HG03103 (cell line): ENCODE results near the gene STMP1.
"Not testable (repeated sequence)": the region's sequence is repeated elsewhere in the genome, so short reads cannot be mapped to it uniquely, and the experiment has no call there.

Experiments
- ATAC-seq: cut with Tn5 transposase; IDR thresholded peaks from one replicate; pipeline ENCODE4 v1.9.1; 2021; ENCODE audit warnings: low read depth; ENCODE audit not compliant: unreplicated experiment

STMP1 gene

DNA sequence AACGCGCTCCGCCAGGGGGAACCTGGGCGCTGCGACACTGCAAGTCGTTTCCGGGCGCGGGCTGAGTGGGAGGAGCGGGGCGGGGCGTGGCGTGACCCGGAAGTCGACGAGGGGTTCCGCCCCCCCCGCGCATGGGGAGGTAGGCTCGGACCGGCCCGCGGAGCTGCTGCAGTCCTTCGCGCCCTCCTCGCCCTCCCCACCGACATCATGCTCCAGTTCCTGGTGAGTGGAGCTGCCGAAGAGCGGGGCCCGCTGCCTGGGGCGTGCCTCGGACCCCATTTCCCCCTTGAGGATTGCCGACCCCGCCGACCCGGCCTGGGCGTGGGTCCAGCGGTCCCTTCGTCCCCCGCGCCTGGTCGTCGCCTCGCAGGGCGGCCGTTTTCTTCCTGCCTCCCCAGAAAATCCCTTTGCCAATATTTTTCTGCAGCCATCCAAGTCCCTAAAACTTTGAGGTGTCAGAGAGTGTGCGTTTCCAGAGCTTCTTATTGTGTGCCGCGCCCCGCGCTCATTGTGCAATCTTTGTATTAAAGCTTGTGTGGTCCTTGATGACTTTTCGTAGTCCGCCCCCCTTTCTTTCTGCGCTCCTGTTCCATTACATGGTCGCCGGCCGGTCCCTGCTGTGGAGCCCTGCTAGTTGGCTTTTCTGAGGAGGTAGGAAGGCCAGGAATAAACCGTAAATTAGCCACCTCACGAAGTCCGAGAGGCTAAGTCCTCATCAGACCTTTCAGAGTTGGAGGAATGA, at the start of gene STMP1:
TSS of gene STMP1 (plus strand) at position 142 of the 742 bp plus-strand sequence.
- ATAC-seq: peak; percentile 91

DNA sequence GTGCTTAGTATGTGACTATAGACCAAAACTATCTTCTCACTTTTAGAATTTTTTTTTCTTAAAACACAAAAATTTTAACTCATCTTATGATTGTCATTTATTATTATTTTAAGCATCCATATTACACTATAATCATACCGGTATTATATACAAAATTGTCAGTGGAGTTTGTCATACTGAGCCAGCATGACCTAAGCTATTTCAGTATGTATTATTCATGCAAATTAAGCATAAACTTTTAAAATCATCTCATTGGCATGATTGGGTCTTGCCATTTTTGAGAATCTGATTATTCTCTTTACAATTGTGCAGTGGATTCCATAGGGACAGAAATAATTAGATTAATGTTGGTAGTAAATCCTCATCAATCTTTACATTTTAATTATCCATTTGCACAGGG, 46.2 kb upstream of the STMP1 start:
- no peak for ATAC-seq

DNA sequence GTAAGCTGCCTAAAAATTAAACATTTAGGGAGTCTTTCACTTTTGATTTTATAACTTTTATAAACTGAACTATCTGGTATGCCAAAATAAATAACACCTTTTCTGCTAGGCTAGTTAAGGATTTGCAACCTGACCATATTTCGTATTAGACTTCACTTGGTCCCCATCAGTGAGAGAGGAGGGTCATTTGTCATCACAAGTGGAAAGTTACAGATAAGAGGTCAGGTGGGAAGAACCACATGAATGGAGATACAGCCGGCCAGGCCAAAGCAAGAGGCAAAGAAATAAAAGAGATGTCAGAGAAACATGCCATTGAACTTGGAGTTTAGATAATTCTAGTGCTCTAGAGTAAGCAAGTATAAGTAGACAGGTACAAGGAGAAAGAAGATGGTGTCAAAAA, 44.5 kb upstream of the STMP1 start:
- ATAC-seq: no peak

DNA sequence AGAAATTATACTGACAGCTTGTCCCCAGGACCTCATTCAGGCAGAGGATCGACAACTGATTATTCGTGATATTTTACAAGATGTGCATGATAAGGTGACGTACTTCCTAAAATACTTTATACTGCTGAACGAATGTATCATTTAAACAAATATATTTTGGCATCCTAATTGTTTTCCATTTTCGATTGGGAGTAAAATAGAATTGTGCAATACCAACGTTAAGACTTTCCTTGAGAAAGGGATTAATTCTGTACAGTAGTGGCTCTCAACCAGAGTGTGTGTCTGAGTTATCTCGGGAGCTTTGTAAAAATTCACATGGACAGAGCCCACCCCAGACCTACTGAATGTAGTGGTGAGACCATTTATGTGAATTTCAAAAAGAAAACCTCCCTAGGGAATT, 43.8 kb upstream of the STMP1 start:
- ATAC-seq: no peak

DNA sequence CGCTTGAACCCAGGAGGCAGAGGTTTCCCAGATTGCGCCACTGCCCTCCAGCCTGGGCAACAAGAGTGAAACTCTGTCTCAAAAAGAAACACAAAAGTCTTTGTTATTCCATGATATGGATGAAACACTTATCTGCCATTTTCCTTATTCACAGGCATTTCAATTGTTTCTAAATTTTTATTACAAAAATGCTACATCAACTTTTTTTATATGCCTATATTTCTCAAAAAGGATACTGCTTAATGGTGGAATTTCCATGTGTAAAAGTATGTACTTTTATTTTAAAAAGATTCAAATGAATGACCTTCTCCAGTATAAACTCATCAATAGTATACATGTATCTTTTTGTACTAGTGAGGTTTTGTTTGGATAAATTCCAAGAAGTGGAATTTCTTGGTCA, 41.9 kb upstream of the STMP1 start:
- no peak for ATAC-seq

DNA sequence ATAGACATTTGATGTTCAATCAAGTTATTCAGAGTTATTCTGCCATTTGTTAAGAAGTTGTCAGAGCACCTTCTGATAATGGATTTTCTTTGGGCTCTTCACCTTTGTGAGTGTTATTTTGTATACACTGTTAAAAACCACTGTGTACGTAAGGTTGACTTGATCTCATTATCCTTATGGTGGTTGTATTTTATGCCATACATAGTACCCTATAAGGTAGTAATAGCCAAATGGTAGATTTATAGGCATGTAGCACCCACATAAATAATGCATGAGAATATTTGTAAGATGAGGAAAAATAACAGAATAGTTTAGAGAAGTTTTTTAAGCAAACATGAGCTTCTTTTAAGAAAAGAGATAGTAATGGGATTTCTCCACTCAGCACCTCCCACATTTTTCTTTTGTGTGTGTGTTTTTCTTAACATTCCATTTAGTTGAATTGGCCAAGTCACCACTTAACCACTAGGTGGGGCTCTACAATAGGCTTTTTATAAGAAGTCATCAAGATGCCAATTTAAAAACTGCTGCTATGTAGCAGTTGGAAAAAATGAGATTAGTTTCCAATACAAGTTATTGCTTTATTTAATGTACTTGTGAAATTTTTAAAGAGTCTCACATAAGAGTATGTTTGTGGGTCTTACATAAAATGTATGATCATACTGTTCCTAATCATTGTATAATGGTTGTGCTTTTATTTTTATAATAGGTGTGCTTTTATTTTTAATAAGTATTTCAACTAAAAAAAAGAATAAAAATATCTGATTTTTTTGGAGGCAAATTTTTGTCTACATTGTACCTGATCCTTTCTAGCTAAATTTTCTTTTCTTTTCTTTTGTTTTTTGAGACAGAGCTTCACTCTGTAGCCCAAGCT, 41.1 kb upstream of the STMP1 start:
- no peak for ATAC-seq

DNA sequence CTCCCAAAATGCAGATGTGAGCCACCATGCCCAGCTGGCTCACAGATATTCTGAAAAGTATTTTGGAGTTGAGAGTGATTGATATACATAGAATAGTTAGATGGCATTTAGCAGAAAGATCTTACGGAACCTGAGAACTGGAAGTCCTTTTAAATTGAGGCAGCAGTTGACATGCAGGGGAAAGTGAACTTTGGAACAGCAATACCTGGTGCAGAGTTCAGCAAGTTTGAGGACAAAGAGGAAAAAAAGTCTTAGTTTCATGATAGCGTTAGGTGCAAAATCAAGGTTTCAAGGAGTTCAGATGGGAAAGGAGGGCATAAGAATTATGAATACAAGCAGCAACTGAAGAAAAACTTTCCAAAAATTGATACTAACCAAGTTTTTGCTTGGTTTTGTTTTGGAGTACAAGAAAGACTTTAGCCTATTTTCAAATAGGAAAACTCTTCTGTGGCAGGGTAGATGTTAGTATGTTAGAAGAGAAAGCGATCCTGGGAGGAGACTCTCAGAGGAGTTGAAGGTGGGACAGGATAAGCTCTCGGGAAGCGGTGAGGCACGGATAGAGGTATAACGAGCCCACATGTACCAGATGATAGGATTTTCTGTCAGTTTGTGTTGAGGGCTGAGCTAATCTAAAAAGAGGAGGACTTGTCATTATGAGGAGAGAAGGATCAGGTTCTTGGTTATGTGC, 28.0 kb upstream of the STMP1 start:
- no peak for ATAC-seq

DNA sequence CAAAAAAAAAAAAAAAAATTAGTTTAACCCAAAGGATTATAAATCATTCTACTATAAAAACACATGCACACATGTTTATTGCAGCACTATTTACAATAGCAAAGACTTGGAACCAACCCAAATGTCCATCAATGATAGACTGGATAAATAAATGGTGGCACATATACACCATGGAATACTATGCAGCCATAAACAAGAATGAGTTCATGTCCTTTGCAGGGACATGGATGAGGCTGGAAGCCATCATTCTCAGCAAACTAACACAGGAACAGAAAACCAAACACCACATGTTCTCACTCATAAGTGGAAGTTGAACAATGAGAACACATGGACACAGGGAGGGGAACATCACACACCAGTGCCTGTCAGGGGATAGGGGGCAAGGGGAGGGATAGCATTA, 22.6 kb upstream of the STMP1 start:
- not testable (repeated sequence) for ATAC-seq

DNA sequence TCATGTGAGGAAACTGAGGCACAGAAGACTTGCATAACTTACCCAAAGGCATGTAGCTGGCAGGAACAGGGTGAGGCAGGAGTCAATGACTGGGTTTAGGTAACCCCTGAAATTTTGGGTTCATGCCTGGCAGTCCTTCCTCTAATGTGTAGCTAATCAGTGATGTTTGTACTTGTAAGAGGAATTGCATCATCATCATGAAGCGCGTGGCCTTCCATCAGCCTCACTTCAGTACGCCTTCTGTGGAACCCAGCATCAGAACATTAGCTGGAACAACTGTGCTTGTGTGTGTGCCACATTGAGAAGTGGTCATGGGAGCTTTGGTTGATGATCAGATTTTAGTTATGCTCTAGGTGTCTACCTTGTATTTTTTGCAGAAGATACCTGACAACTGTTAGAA, 18.2 kb upstream of the STMP1 start:
- ATAC-seq: no peak

DNA sequence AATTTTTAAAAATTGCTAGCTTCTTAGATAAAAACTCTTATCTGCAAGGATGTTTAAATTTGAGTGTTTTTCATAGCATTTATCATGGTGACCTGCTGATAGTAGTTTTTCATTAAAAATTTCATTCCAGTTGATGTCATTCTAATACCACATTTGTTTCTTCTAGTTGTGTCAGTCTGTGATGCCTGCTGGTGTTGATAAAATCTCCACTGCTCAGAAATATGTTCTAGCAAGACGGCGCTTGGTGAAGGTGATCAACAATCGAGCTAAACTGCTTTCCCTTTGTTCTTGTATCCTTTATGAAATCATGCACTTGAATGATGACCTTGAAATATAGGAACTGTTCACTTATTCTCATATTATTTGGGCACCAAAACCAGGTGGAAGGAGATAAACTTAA, 17.6 kb upstream of the STMP1 start:
- ATAC-seq: no peak

DNA sequence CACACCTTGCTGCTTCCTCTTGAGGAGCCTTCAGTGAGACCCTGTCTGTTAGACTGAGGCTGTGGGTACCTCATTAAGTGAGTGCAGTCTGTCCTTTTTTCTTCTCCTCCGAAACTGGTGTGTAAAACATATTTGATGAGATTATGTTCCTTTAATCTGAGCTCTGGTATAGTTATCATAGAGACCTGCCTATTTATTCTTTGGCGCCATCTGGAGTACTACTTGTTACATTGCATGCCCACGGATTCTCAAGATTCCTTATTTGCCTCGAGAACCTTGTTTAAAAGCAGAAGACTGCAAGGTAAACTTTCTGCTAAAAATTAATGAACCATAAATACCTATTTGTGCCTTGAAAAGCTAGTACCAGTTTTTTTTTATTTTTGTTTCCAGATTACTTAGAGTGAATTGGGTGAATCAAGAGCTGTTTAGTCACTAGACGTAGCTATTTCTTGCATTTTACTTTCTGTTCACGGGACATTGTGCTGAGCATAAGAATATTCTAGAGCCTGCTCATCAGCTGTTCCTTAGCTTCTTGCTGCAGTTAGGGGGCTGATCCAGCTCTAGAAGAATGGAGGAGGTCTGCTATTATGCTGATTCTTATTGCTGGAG, 16.9 kb upstream of the STMP1 start:
- no peak for ATAC-seq

DNA sequence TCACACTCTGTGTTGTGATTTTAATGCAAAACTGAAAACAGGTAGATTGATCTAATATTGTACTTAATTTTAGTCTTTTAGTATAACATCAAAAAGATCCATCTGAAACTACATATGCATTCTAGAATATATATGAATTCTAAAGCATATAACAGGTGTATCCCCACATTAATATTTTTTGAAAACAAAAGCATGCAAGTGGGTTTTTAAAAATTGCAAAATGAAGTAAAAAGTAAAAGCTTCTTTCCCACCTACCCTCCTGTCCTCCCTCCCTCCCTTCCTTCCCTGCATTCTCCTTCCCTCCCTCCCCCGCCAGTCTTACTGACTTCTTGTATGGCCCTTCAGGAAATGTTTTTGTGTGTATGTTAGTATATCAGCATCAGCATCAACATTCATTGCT, 14.6 kb upstream of the STMP1 start:
- ATAC-seq: no peak

DNA sequence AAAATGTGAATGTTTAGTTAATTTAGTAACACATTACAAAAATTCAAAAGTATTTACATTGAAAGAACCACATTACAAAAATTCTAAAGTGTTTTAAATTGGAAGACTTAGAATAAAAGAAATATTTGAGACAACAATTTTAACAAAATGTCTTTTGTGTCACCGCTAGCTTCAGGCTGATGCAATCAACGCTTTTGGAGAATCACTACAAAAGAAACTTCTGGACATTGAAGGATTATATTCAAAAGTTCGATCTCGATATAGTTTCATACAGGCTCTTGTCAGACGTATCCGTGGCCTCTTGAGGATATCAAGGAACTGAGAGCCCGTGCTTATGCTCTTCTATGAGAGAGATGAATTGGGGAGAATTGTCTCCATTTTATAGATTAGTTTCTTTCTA, 14.1 kb upstream of the STMP1 start:
- ATAC-seq: no peak

DNA sequence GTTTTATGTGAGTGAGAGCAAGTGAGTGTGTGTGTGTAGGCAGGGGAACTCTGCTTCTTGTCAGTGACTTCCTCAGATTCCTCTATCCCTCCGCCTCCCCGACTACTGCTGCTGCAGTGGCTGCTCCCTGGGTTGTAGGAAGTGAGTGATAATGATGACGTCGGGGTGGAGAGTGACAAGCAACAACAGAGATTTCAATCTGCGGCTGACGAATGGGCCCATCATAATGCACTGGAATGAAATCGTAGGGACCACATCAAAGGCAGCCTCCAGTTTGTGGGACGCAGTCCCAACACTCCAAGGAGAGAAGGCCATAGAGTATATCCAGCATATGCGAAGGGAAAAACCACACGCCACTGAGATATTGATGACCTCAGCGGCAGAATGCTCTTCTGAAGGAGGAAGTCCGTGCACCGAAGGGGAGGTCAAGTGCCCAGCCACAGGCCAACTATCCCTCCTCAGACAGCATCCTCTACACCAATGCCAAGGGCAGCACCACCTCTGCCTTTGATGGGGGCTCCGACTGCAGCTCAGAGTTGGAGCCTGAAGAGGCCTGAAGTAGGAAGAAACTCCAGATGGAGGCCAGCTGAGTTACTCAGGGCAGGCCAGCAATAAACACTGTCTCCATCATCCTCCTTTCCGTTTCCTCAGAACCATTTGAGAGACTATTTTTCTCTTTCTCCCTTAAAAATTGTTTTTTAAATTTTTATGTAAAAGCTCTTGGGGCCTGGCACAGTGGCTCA, 11.3 kb upstream of the STMP1 start:
- no peak for ATAC-seq

DNA sequence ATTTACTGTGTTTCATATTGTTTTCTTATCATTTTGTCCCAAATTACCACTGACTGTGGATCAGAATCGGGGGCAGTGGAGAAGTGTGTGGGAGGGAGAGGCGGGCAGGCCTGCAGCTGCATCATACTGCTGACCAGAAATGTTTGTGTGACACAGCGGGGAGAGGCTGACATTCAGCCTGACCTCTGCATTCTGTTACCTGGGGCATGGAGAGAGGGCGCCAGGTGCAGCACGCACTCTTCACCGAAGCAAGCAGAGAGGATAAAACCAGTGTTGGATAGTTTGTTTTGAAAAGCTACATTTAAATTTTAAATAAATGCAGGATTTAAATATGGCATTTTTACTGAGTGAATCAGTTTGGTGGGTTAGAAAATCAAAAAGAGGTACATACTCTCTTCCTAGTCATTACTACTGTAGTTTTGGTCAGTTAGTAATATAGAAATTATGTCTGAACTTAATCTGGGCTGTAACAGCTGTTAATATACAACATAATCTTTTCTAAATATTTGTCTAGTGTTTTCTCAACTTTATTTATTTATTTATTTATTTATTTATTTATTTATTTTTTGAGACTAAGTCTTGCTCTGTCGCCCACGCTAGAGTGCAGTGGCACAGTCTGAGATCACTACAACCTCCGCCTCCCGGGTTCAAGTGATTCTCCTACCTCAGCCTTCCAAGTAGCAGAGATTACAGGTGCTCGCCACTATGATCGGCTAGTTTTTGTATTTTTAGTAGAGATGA, 8.8 kb upstream of the STMP1 start:
- no peak for ATAC-seq

DNA sequence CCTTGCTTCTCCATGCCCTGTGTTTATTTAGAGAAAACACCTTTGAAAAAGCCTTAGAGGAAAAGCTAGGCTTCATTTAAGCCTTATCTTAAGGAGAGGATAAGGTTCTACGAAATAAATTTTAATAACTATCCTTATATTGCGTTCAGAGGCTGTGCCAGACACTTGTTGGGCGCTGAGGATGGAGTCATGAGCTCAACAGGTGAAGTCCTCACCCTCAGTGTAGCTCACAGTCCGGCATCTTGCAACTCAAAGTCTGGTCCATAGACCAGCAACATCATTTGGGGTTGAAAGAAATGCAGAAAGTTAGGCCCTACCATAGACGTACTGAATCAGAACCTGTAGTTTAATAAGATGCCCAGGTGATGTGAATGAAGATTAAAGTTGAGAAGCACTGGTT, 3.8 kb upstream of the STMP1 start:
- no peak for ATAC-seq

DNA sequence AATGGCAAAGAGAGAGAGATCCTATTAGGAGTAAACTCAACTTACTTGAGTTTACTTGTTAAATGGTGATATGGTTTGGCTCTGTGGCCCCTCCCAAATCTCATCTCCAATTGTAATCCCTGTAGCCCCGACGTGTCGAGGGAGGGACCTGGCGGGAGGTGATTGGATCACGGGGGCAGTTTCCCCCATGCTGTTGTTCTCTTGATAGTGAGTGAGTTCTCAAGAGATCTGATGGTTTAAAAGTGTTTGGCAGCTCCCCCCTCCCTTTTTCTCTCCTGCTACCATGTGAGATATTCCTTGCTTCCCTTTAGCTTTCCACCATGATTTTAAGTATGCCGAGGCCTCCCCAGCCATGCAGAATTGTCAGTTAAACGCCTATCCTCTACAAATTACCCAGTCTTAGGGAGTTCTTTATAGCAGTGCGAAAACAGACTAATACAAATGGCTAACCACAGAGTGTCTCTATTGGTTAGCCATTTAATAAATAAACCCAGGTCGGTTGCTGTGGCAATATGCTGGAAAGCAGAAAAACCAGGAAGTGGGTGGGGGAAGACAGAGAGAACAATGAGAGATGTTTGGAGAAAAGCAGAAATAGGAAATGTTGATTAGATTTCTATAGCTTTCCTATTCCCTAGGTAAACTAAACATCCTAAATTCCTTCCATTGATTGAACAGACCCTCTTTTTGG, 3.0 kb upstream of the STMP1 start:
- no peak for ATAC-seq

DNA sequence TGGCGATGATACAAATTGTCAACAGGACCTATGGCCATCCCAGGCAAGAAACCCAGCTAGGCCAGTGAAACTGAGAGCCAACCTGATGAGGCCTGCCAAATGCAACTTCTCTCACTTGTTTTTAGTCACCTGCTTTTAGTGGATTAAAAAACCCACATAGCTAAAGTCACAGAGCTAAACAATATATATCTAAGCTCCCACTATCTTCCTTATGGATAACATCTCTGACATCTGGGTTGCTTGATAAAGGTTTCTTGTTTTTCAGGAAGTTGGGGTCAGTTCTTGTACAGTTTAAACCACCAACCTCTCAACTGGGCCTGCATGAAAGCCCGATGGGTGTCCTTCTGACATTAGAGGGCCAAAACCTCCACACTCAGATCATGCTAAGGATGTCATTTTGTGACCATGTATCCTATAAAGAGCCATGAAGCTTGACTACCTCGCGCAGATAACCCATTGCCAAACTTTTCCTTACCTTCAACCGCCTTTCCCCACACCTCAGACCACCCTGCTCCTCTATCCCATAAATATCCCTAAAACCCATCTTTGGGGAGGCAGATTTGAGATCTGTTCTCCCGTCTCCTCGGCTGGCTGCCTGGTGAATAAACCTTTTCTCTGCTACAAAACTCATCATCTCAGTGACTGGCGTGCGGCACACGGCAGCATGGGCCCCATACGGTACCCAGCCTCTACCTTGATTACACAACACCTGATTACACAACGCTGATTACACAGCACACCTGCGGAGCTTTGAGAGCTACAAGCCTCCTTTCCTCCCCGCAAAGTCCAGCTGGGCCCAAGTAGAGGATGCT, 797 bp upstream of the STMP1 start:
- peak; percentile 0 for ATAC-seq

DNA sequence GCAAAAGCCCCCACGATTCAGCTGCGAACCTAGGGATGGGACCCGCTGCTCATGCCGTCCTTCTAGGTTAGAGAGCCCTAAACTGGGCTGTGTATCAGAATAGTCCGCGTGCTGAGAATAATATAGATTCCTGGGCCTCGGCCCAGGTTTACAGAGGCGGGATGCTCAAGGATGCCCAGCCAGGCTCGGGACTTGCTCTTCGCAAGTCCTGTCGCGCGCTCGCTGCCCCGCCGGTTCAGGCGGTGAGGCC, 266 bp upstream of the STMP1 start:
- ATAC-seq: peak; percentile 22
